ENCODE data around the gene RNASE4. TPM values are rescaled to one million over a fixed set of nuclear protein-coding genes. Genes with fewer than 3 reads are reported as not detected.
"Not testable (repeated sequence)": the region's sequence is repeated elsewhere in the genome, so short reads cannot be mapped to it uniquely, and the experiment has no call there.

The RNASE4 gene
- total RNA-seq, 1 experiment from 2014 or later, result 8.8 TPM

DNA sequence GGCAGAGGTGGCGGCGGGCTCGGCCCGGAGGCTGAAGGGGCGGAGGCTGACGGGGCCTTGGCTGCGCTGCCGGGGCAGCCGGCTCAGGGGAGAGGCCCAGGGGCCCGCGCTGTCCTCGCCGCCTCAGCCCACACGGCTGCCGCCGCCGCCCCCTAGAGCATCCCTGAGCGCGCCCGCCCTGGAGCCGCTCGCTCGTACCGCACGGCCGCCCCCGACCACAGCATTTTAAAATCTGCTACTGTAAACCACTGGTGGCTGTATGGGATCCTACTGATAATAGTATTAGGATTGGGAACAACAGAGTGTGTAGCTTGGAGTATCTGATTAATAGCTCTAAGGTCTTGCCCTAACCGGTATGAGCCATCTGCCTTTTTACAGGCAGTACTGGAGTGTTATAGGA lies 39.1 kb downstream of the RNASE4 start:
- H3K4me3 ChIP-seq (ENCODE audit: low read depth, low read length), result no peak overlapping the region
- Mint-ChIP-seq H3K9me3 (ENCODE audit: unreplicated experiment) (peaks cover under 1% of the 10 kb centered on the region), H3K36me3 (ENCODE audit: insufficient read depth, unreplicated experiment) (peaks cover 10% of the 10 kb centered on the region), H3K27ac (ENCODE audit: unreplicated experiment) (no peak overlapping the region), H3K4me3 (ENCODE audit: unreplicated experiment) (no peak overlapping the region), H3K27me3 (ENCODE audit: insufficient read depth, unreplicated experiment) (no peaks in the 10 kb centered on the region), H3K4me1 (ENCODE audit: low read depth, unreplicated experiment) (peaks cover 16% of the 10 kb centered on the region)
- DNase-seq, result no peak
- BruUV-seq (replicated peaks), result no TSS peak
- POLR2A ChIA-PET, result no interaction called here
- no peaks in the 10 kb centered on the region for H3K27me3 ChIP-seq (replicated peaks; ENCODE audit: control insufficient read depth, insufficient read depth, low read length)
- H3K36me3 ChIP-seq (ENCODE audit: control insufficient read depth, insufficient read depth, low read length), result no peaks in the 10 kb centered on the region
- intact Hi-C loops (cut with micrococcal nuclease; ENCODE audit: unreplicated experiment), result no loop called here
- TF ChIP-seq, protein P1, sequence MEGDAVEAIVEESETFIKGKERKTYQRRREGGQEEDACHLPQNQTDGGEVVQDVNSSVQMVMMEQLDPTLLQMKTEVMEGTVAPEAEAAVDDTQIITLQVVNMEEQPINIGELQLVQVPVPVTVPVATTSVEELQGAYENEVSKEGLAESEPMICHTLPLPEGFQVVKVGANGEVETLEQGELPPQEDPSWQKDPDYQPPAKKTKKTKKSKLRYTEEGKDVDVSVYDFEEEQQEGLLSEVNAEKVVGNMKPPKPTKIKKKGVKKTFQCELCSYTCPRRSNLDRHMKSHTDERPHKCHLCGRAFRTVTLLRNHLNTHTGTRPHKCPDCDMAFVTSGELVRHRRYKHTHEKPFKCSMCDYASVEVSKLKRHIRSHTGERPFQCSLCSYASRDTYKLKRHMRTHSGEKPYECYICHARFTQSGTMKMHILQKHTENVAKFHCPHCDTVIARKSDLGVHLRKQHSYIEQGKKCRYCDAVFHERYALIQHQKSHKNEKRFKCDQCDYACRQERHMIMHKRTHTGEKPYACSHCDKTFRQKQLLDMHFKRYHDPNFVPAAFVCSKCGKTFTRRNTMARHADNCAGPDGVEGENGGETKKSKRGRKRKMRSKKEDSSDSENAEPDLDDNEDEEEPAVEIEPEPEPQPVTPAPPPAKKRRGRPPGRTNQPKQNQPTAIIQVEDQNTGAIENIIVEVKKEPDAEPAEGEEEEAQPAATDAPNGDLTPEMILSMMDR (IDR thresholded peaks at IDR 0.05; ENCODE audit: insufficient read depth in 1 of 2, low read depth in 1 of 2, low read length in 1 of 2, severe bottlenecking in 1 of 2, unreplicated experiment in 1 of 2), result no peak
- CTCF ChIA-PET, result interaction anchor here (0.6 to 1.0 kb wide), 2 partner anchors 10 to 113 kb away, joined by 3 to 4 read pairs; no protein-coding TSS in a partner anchor
- peaks cover 21% of the 10 kb centered on the region for H3K4me1 ChIP-seq
- H3K9me3 ChIP-seq, result no peaks in the 10 kb centered on the region

DNA sequence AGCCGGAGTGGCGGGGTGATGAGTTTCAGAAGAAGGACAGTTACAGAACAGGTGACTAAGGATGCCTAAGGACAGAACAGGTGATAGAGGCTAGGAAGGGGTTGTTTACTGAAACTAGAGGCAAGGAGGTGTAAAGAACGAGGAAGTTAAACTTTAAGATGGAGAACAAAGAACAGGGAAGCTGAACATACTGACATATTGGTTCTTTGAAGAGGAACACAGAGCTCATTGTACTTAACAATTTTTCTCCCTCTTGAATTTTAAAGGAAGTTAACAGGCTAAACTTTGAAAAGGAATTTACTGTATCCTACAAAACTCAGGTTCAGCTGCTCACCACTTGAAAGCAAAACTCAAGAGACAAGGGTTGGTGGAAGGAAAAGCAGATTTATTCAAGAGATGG lies 41.8 kb downstream of the RNASE4 start:
- H3K27ac Mint-ChIP-seq (ENCODE audit: unreplicated experiment); intact Hi-C loops (cut with micrococcal nuclease; ENCODE audit: unreplicated experiment); H3K4me3 ChIP-seq (ENCODE audit: low read depth, low read length); DNase-seq; POLR2A ChIA-PET; H3K27me3 ChIP-seq (replicated peaks; ENCODE audit: control insufficient read depth, insufficient read depth, low read length); H3K27me3 Mint-ChIP-seq (ENCODE audit: insufficient read depth, unreplicated experiment); H3K4me1 ChIP-seq; H3K9me3 Mint-ChIP-seq (ENCODE audit: unreplicated experiment); H3K36me3 Mint-ChIP-seq (ENCODE audit: insufficient read depth, unreplicated experiment); H3K9me3 ChIP-seq; H3K36me3 ChIP-seq (ENCODE audit: control insufficient read depth, insufficient read depth, low read length); H3K4me1 Mint-ChIP-seq (ENCODE audit: low read depth, unreplicated experiment); H3K4me3 Mint-ChIP-seq (ENCODE audit: unreplicated experiment); BruUV-seq (replicated peaks); CTCF ChIA-PET: not testable (repeated sequence)

DNA sequence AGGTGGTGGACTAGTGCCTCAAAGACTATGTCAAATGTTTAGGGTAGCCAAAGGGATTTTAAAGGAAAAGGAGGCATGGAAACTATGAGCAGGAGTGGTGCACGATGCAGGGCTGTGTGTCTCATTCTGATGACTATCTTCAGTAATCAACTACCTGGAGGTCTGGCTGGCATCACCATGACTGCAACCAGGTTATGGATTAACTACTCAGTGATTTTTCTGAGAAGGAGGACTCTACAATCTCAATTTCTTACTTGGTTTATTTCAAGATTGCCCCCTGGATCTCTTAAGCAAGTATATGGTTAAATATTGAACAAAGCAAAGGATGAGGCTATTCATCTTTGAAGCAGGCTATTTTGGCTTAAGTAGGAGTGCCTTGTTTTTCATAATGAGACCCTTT lies 42.2 kb downstream of the RNASE4 start:
- no peaks in the 10 kb centered on the region for H3K9me3 Mint-ChIP-seq (ENCODE audit: unreplicated experiment)
- H3K36me3 ChIP-seq (ENCODE audit: control insufficient read depth, insufficient read depth, low read length), result no peaks in the 10 kb centered on the region
- no peaks in the 10 kb centered on the region for H3K36me3 Mint-ChIP-seq (ENCODE audit: insufficient read depth, unreplicated experiment)
- ChIA-PET CTCF (no interaction called here), POLR2A (no interaction called here)
- TF ChIP-seq, protein P1 (IDR thresholded peaks at IDR 0.05; ENCODE audit: insufficient read depth in 1 of 2, low read depth in 1 of 2, low read length in 1 of 2, severe bottlenecking in 1 of 2, unreplicated experiment in 1 of 2), result no peak
- no peaks in the 10 kb centered on the region for H3K9me3 ChIP-seq
- no peaks in the 10 kb centered on the region for H3K4me1 ChIP-seq
- H3K4me3 Mint-ChIP-seq (ENCODE audit: unreplicated experiment), result no peak overlapping the region
- no peaks in the 10 kb centered on the region for H3K4me1 Mint-ChIP-seq (ENCODE audit: low read depth, unreplicated experiment)
- H3K27me3 ChIP-seq (replicated peaks; ENCODE audit: control insufficient read depth, insufficient read depth, low read length), result no peaks in the 10 kb centered on the region
- intact Hi-C loops (cut with micrococcal nuclease; ENCODE audit: unreplicated experiment), result no loop called here
- DNase-seq, result no peak
- no TSS peak for BruUV-seq (replicated peaks)
- H3K4me3 ChIP-seq (ENCODE audit: low read depth, low read length), result no peak overlapping the region
- no peak overlapping the region for H3K27ac Mint-ChIP-seq (ENCODE audit: unreplicated experiment)
- no peaks in the 10 kb centered on the region for H3K27me3 Mint-ChIP-seq (ENCODE audit: insufficient read depth, unreplicated experiment)

DNA sequence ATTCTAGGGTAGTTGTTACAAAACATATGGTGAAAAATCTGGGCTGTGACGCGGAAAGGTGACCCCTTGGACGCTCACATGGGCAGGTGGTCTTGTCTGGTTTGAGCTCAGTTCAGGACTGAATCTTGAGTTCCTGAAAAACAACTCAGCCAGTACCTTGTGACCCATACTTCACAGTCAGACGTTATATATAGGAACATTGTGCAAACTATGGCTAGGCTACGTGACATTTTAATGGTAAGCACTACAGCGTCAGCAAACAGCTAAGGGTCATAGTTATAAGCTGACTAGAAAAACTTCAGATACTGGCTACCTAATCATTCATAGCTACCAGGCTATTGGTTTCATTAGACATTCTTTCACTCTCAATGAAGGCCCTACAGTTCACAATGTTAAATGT lies 46.5 kb downstream of the RNASE4 start:
- no peaks in the 10 kb centered on the region for H3K4me1 Mint-ChIP-seq (ENCODE audit: low read depth, unreplicated experiment)
- ChIA-PET CTCF (no interaction called here), POLR2A (no interaction called here)
- no peaks in the 10 kb centered on the region for H3K9me3 ChIP-seq
- intact Hi-C loops (cut with micrococcal nuclease; ENCODE audit: unreplicated experiment), result no loop called here
- no peaks in the 10 kb centered on the region for H3K36me3 Mint-ChIP-seq (ENCODE audit: insufficient read depth, unreplicated experiment)
- H3K36me3 ChIP-seq (ENCODE audit: control insufficient read depth, insufficient read depth, low read length), result no peaks in the 10 kb centered on the region
- DNase-seq, result no peak
- no peaks in the 10 kb centered on the region for H3K27me3 ChIP-seq (replicated peaks; ENCODE audit: control insufficient read depth, insufficient read depth, low read length)
- BruUV-seq (replicated peaks), result no TSS peak
- no peak overlapping the region for H3K27ac Mint-ChIP-seq (ENCODE audit: unreplicated experiment)
- H3K4me1 ChIP-seq, result no peaks in the 10 kb centered on the region
- no peaks in the 10 kb centered on the region for H3K9me3 Mint-ChIP-seq (ENCODE audit: unreplicated experiment)
- TF ChIP-seq, protein P1 (IDR thresholded peaks at IDR 0.05; ENCODE audit: insufficient read depth in 1 of 2, low read depth in 1 of 2, low read length in 1 of 2, severe bottlenecking in 1 of 2, unreplicated experiment in 1 of 2), result no peak
- no peak overlapping the region for H3K4me3 ChIP-seq (ENCODE audit: low read depth, low read length)
- H3K27me3 Mint-ChIP-seq (ENCODE audit: insufficient read depth, unreplicated experiment), result no peaks in the 10 kb centered on the region
- no peak overlapping the region for H3K4me3 Mint-ChIP-seq (ENCODE audit: unreplicated experiment)

Measured in Caco-2 (cell line).